Glutamatergic neuron (in vitro differentiated cells): ENCODE data around the gene SEMA4D. TPM values are rescaled to one million over a fixed set of nuclear protein-coding genes. Genes with fewer than 3 reads are reported as not detected.
"Not testable (repeated sequence)": the region's sequence is repeated elsewhere in the genome, so short reads cannot be mapped to it uniquely, and the experiment has no call there.

Experiments
- DNase-seq: peaks from one replicate; pipeline ENCODE4 v3.0.0; 2022
- H3K27ac Mint-ChIP-seq: one replicate; pipeline ENCODE4 v1.8.0; 2020; ENCODE audit warnings: mild to moderate bottlenecking, mixed read lengths, inconsistent platforms; ENCODE audit not compliant: unreplicated experiment
- H3K27me3 Mint-ChIP-seq: one replicate; pipeline ENCODE4 v1.8.0; 2020; ENCODE audit warnings: mild to moderate bottlenecking, moderate library complexity, mixed read lengths, inconsistent platforms; ENCODE audit not compliant: unreplicated experiment
- H3K36me3 Mint-ChIP-seq: one replicate; pipeline ENCODE4 v1.8.0; 2020; ENCODE audit warnings: mild to moderate bottlenecking, mixed read lengths, inconsistent platforms; ENCODE audit not compliant: unreplicated experiment
- H3K4me1 Mint-ChIP-seq: one replicate; pipeline ENCODE4 v1.8.0; 2020; ENCODE audit warnings: mild to moderate bottlenecking, low read depth, mixed read lengths, inconsistent platforms; ENCODE audit not compliant: unreplicated experiment
- H3K4me3 Mint-ChIP-seq: one replicate; pipeline ENCODE4 v1.8.0; 2020; ENCODE audit warnings: mild to moderate bottlenecking, mixed read lengths, inconsistent platforms; ENCODE audit not compliant: unreplicated experiment
- H3K9me3 Mint-ChIP-seq: one replicate; pipeline ENCODE4 v1.8.0; 2020; ENCODE audit warnings: mild to moderate bottlenecking, moderate library complexity, mixed read lengths, inconsistent platforms; ENCODE audit not compliant: unreplicated experiment
- CTCF ChIP-seq: fragments of 200-600 bp; sonication (generic); IDR thresholded peaks from one replicate; pipeline ENCODE4 v1.5.0; 2021; ENCODE audit not compliant: partially characterized antibody, unreplicated experiment
- total RNA-seq: library from RNA; stranded (reverse); fragmentation: NEBNext Ultra II Directional; extraction: Animal tissue kit (Norgen Biotek cat#: 25700); gene quantifications from one replicate; pipeline ENCODE4 v1.2.1, GENCODE V29; 2021; ENCODE audit not compliant: unreplicated experiment

SEMA4D gene
- total RNA-seq, 1 donor from 2014 or later, result 192 TPM

GRCh38 chr9:89477384-89477783, 20.5 kb downstream of the SEMA4D start:
- peak overlapping the region; percentile 36 for H3K27ac Mint-ChIP-seq
- no peak for TF ChIP-seq CTCF
- peaks cover 58% of the 10 kb centered on the region for H3K4me1 Mint-ChIP-seq
- DNase-seq, result peak; percentile 10
- peaks cover 6% of the 10 kb centered on the region for H3K36me3 Mint-ChIP-seq
- H3K4me3 Mint-ChIP-seq, result peak overlapping the region; percentile 17
- H3K27me3 Mint-ChIP-seq, result peaks cover 11% of the 10 kb centered on the region
- peaks cover 12% of the 10 kb centered on the region for H3K9me3 Mint-ChIP-seq

- Mint-ChIP-seq H3K27ac (no peak overlapping the region), H3K4me1 (peaks cover 54% of the 10 kb centered on the region), H3K4me3 (peak overlapping the region; percentile 17), H3K27me3 (peaks cover 11% of the 10 kb centered on the region), H3K36me3 (peaks cover 6% of the 10 kb centered on the region), H3K9me3 (peaks cover 9% of the 10 kb centered on the region)
- no peak for TF ChIP-seq CTCF
- DNase-seq, result no peak
Observed at GRCh38 chr9:89476546-89476945, 21.4 kb downstream of the SEMA4D start.

- Mint-ChIP-seq H3K9me3 (peaks cover 9% of the 10 kb centered on the region), H3K36me3 (peaks cover 6% of the 10 kb centered on the region), H3K4me3 (peak overlapping the region; percentile 49), H3K4me1 (peaks cover 52% of the 10 kb centered on the region), H3K27ac (no peak overlapping the region), H3K27me3 (peaks cover 10% of the 10 kb centered on the region)
- no peak for DNase-seq
- TF ChIP-seq CTCF, result no peak
Observed at GRCh38 chr9:89475891-89476440, 21.9 kb downstream of the SEMA4D start.

GRCh38 chr9:89474939-89475338, 23.0 kb downstream of the SEMA4D start:
- Mint-ChIP-seq H3K27me3 (peaks cover 8% of the 10 kb centered on the region), H3K27ac (no peak overlapping the region), H3K36me3 (peaks cover 6% of the 10 kb centered on the region), H3K4me3 (no peak overlapping the region), H3K9me3 (peaks cover 10% of the 10 kb centered on the region), H3K4me1 (peaks cover 61% of the 10 kb centered on the region)
- DNase-seq, result no peak
- TF ChIP-seq CTCF, result no peak

- no peak overlapping the region for H3K27ac Mint-ChIP-seq
- peak overlapping the region; percentile 73 for H3K4me3 Mint-ChIP-seq
- H3K9me3 Mint-ChIP-seq, result peaks cover 17% of the 10 kb centered on the region
- no peak for TF ChIP-seq CTCF
- peaks cover 69% of the 10 kb centered on the region for H3K4me1 Mint-ChIP-seq
- peaks cover 8% of the 10 kb centered on the region for H3K27me3 Mint-ChIP-seq
- H3K36me3 Mint-ChIP-seq, result no peaks in the 10 kb centered on the region
- DNase-seq, result no peak
Observed at GRCh38 chr9:89473762-89474469, 24.0 kb downstream of the SEMA4D start.

GRCh38 chr9:89471796-89472320, 26.1 kb downstream of the SEMA4D start:
- H3K27ac Mint-ChIP-seq, DNase-seq, H3K27me3 Mint-ChIP-seq, H3K36me3 Mint-ChIP-seq: not testable (repeated sequence)
- Mint-ChIP-seq H3K4me1 (peaks cover 68% of the 10 kb centered on the region), H3K9me3 (peaks cover 19% of the 10 kb centered on the region), H3K4me3 (peak overlapping the region; percentile 3)
